ENCODE results near the gene ZFP36.
A peak's percentile ranks its signal among the peaks of the same experiment; 100 is the strongest.

The ZFP36 gene

DNA sequence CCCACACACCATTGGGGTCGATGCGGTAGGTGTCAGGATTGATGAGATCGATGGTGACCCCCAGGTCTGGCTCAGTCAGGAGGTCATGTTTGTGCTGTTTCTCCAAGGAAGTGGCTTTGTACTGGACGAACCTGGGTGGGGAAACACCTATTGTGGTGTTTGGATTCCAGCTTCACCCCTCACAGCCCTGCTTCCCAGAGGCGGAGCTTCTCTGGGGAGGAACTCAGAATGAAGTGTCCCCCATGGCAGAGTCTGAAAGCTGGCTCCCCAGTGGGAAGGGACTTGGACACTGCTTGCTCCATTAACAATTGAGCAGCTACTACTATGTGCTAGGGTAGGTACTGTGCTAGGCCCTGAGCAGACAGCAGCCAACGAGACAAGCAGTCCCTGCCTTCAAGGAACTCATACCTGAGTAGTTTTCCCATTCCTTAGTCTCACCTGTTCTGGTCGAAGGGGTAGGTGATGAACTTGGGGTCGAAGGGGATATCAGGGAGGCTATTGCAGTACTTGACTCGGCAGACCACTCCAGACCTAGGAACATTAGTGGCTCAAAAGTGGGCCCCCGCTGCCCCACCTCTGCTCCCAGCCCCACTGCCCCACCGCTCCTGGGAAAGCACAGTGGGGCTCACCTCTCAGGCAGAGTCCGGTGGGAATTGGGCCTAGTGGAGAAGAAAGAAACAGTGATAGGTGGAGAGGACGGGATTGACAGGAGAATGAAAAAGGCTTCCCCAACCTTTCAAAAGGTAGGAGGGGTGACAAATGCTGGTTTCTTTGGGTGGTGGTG lies 16.8 kb upstream of the ZFP36 start:
- peak overlapping the region; percentile 86 for H3K9ac ChIP-seq (ENCODE audit: low read depth, low read length)
- peaks cover 66% of the 10 kb centered on the region for H3K36me3 ChIP-seq (ENCODE audit: insufficient read depth, low read depth, low read length)
- no peaks in the 10 kb centered on the region for H3K27me3 ChIP-seq (ENCODE audit: insufficient read depth, low read length)
- peaks cover 9% of the 10 kb centered on the region for H3K4me1 ChIP-seq (ENCODE audit: insufficient read depth, low read length)
- peak overlapping the region; percentile 54 for H3K27ac ChIP-seq (ENCODE audit: low read length)
- H3K4me3 ChIP-seq (ENCODE audit: low read length), result peak overlapping the region; percentile 80
- no peaks in the 10 kb centered on the region for H3K9me3 ChIP-seq (ENCODE audit: insufficient read depth, low read depth, low read length)

DNA sequence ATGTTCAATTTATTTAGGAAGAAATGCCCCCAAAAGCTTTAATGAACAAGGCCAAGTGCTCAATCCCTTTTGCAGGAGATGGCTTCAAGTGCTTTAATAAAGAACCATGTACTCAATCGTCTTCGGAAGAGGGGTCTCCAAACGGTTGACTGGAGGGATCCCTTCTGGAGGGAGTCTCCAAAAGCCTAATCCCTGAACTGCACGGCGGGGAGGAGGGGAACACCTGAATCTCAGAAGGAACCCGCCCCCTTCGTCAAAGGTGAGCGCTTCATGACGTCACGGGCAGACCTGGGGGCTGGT lies 16.2 kb upstream of the ZFP36 start:
- Histone ChIP-seq H3K4me1 (ENCODE audit: insufficient read depth, low read length) (peaks cover 9% of the 10 kb centered on the region), H3K9ac (ENCODE audit: low read depth, low read length) (peak overlapping the region; percentile 86), H3K27me3 (ENCODE audit: insufficient read depth, low read length) (no peaks in the 10 kb centered on the region), H3K4me3 (ENCODE audit: low read length) (peak overlapping the region; percentile 80), H3K27ac (ENCODE audit: low read length) (peak overlapping the region; percentile 54), H3K9me3 (ENCODE audit: insufficient read depth, low read depth, low read length) (no peaks in the 10 kb centered on the region), H3K36me3 (ENCODE audit: insufficient read depth, low read depth, low read length) (peaks cover 66% of the 10 kb centered on the region)

DNA sequence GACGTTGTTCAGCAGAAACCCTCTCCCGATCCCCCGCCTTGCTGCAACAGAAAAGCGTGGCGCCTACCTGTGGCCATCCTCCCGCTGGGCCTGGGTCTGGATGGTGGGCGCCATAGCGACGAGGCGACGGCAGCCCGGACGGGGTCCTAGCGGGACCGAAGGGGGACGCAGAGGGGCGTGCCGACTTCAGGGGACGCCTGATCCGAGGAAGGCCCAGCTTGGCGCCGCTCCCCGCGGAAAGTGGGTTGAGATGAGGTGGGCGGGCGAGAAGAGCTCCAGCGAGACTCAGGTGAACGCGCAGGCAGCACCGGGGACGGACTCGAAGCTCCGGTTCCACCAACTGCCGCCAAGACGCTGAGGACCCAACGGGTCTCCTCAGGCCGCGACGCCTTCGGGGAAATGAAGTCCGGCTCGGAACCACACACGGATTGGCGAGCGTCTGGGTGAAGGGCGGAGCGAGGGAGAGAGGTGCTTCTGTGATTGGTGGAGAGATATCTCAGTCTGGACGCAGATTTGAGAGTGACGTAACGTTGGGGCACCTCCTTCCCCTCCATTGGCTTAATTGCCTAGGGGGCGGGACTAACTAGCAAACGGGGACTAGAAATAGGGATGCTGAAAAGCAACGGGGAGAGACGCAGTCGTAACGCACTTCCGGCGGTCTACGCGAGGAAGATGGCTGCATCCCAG lies 15.8 kb upstream of the ZFP36 start, which contains the start of the genes MED29 and PAF1:
TSS of gene MED29 (plus strand) at position 628 of the 687 bp plus-strand sequence. CDS start at position 673, 45 bp downstream.
TSS of gene PAF1 (minus strand) at position 356 of the 687 bp plus-strand sequence. CDS start at position 114, 242 bp downstream.
- H3K27me3 ChIP-seq (ENCODE audit: insufficient read depth, low read length), result no peaks in the 10 kb centered on the region
- peak within 1 kb of the TSS; percentile 92 for H3K9ac ChIP-seq (ENCODE audit: low read depth, low read length)
- H3K4me3 ChIP-seq (ENCODE audit: low read length), result peak within 1 kb of the TSS; percentile 98
- H3K4me1 ChIP-seq (ENCODE audit: insufficient read depth, low read length), result peaks cover 9% of the 10 kb centered on the region
- H3K27ac ChIP-seq (ENCODE audit: low read length), result peak within 1 kb of the TSS; percentile 54
- no peaks in the 10 kb centered on the region for H3K9me3 ChIP-seq (ENCODE audit: insufficient read depth, low read depth, low read length)
- H3K36me3 ChIP-seq (ENCODE audit: insufficient read depth, low read depth, low read length), result peaks cover 61% of the 10 kb centered on the region

DNA sequence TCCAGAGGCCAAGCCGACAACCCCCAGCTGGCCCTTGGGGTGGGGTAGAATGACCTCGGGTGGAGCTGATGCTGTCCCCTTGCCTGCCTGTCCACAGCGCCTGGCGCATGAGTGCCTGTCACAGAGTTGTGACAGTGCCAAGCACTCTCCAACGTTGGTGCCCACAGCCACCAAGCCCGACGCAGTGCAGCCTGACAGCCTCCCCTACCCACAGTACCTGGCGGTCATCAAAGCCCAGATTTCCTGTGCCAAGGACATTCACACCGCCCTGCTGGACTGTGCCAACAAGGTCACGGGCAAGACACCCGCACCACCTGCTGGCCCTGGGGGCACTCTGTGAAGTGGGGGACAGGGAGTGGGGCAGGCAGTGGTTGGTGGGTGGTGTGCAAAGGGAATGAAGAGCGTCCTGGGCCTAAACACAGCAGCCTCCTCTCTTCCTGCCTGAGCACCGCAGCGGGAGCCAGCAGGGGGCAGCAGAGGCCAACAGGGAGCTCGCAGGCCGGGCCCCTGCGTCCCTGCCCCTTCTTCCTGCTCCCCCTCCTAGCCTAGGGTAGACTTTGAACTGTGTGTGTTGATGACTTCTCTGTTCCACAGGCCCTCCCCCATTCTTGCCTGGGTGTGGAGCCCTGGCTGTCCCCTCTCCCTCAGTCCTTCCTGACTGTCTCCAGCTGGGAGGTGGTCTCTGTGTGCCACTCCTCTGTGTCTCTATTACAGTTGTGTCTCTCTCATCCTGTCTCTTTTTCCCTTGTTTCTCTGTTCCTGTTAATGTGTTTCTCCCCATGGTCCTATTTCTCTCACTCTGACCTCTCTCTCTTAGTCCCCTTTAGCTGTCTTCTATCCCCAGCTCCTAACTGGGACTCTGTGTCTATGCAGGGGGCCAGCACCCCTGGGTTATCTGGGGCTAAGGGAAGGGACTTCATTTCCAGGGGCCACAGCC lies 9.0 kb upstream of the ZFP36 start:
- no peak overlapping the region for H3K27ac ChIP-seq (ENCODE audit: low read length)
- no peaks in the 10 kb centered on the region for H3K9me3 ChIP-seq (ENCODE audit: insufficient read depth, low read depth, low read length)
- no peak overlapping the region for H3K4me3 ChIP-seq (ENCODE audit: low read length)
- 0 out of 2 replicates have a peak overlapping the region, but pooled peaks have one; percentile 24 for H3K9ac ChIP-seq (ENCODE audit: low read depth, low read length)
- H3K36me3 ChIP-seq (ENCODE audit: insufficient read depth, low read depth, low read length), result peaks cover 19% of the 10 kb centered on the region
- H3K27me3 ChIP-seq (ENCODE audit: insufficient read depth, low read length), result no peaks in the 10 kb centered on the region
- H3K4me1 ChIP-seq (ENCODE audit: insufficient read depth, low read length), result peaks cover 11% of the 10 kb centered on the region; the same call in 1 of the 2 replicates

DNA sequence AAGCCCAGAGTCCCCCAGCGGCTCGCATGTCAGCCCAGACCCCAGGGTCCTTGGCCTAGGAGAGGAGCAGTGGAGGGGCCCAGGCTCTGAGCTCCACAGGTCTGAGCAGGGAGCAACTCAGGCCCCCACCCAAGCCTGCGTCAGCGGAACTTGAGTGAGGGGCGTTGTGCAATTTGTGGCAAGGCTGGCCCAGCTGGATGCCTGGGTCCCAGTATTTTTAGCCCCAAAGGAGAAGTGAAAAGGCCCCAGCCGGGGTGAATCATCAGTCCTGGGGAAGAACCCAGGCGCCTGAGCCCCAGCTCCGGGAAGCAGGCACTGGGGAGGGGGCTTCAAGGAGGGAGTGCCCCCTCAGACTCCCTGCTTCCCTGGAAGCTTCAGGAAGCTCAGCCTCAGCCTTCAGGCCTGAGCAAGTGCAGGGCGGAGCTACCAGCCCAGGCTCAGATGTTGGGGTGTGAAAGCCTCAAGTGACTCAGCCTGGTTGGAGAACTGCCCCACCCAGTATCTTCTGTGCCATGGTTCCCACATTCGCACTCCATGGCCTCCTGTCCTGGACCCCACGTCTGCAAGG lies 8.3 kb upstream of the ZFP36 start:
- no peaks in the 10 kb centered on the region for H3K27me3 ChIP-seq (ENCODE audit: insufficient read depth, low read length)
- 0 out of 2 replicates have a peak overlapping the region, but pooled peaks have one; percentile 24 for H3K9ac ChIP-seq (ENCODE audit: low read depth, low read length)
- peaks cover 11% of the 10 kb centered on the region; the same call in 1 of the 2 replicates for H3K4me1 ChIP-seq (ENCODE audit: insufficient read depth, low read length)

DNA sequence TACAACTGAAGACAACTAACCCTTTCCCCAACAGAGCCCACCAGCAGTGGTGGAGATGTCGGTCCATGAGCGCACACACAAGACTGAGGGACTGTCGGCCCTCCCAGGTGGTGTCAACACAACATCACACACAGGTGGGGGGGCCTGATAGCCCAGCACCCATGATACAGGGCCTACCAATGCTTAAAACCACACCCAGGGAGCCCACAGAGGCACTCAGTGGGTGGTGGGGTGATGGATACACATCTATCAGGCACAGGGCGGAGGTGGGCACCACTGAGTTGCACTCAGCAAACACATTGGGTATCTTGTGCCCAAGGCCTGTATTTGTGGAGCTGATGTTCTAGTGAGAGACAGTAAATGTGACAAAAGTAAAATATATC lies 7.0 kb upstream of the ZFP36 start:
- H3K4me3 ChIP-seq (ENCODE audit: low read length), result no peak overlapping the region
- H3K27ac ChIP-seq (ENCODE audit: low read length), result no peak overlapping the region
- H3K9ac ChIP-seq (ENCODE audit: low read depth, low read length), result no peak overlapping the region
- no peaks in the 10 kb centered on the region for H3K27me3 ChIP-seq (ENCODE audit: insufficient read depth, low read length)
- peaks cover 11% of the 10 kb centered on the region; the same call in 1 of the 2 replicates for H3K4me1 ChIP-seq (ENCODE audit: insufficient read depth, low read length)
- peaks cover 7% of the 10 kb centered on the region; the same call in 1 of the 2 replicates for H3K36me3 ChIP-seq (ENCODE audit: insufficient read depth, low read depth, low read length)
- H3K9me3 ChIP-seq (ENCODE audit: insufficient read depth, low read depth, low read length), result no peaks in the 10 kb centered on the region

More for the DNA sequence above, 8.3 kb upstream of the ZFP36 start:
- Histone ChIP-seq H3K4me3 (ENCODE audit: low read length) (no peak overlapping the region), H3K36me3 (ENCODE audit: insufficient read depth, low read depth, low read length) (peaks cover 16% of the 10 kb centered on the region), H3K9me3 (ENCODE audit: insufficient read depth, low read depth, low read length) (no peaks in the 10 kb centered on the region), H3K27ac (ENCODE audit: low read length) (no peak overlapping the region)

DNA sequence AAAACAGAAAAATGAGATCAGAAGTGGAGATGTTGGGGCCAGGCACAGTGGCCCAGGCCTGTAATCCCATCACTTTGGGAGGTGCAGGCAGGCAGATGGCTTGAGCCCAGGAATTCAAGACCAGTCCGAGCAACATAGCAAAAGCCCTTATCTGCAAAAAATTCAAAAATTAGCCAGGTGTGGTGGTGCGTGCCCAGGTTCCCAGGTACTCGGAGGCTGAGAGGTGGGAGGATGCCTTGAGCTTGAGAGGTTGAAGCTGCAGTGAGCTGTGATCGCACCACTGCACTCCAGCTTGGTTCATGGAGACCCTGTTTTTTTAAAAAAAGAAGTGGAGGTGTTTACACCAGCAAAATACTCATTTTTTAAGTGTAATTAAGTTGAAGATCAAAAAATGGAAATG lies 6.6 kb upstream of the ZFP36 start:
- Histone ChIP-seq H3K4me1 (ENCODE audit: insufficient read depth, low read length) (peaks cover 13% of the 10 kb centered on the region; the same call in 1 of the 2 replicates), H3K36me3 (ENCODE audit: insufficient read depth, low read depth, low read length) (peaks cover 4% of the 10 kb centered on the region; the same call in 1 of the 2 replicates), H3K9me3 (ENCODE audit: insufficient read depth, low read depth, low read length) (no peaks in the 10 kb centered on the region), H3K27me3 (ENCODE audit: insufficient read depth, low read length) (no peaks in the 10 kb centered on the region), H3K9ac (ENCODE audit: low read depth, low read length) (no peak overlapping the region), H3K27ac (ENCODE audit: low read length) (no peak overlapping the region), H3K4me3 (ENCODE audit: low read length) (no peak overlapping the region)

DNA sequence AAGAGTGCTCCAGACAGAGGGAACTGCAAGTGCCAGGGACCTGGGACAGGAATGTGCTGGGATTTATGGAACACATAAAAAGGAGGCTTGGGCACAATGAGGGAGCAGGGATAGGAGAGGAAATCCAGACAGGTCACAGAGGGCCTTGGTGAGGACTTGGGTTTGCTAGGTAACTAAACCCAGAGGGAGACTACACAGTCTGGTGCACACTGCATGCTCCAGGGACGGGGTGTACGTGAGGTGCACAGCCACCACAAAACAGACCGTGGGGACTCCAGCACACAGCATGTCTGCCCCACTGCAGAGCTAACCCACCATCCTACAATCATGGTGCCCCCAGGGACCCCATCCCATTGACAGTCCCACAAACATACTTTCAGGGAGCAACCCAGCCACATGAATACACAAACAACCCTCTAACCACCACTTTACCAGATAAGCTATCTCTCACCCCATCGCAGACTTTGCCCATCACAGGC lies 5.5 kb upstream of the ZFP36 start:
- H3K27me3 ChIP-seq (ENCODE audit: insufficient read depth, low read length), result no peaks in the 10 kb centered on the region
- H3K4me1 ChIP-seq (ENCODE audit: insufficient read depth, low read length), result peaks cover 23% of the 10 kb centered on the region; the same call in 1 of the 2 replicates
- peak overlapping the region; percentile 43 for H3K27ac ChIP-seq (ENCODE audit: low read length)
- H3K9me3 ChIP-seq (ENCODE audit: insufficient read depth, low read depth, low read length), result no peaks in the 10 kb centered on the region
- no peaks in the 10 kb centered on the region for H3K36me3 ChIP-seq (ENCODE audit: insufficient read depth, low read depth, low read length)
- no peak overlapping the region for H3K4me3 ChIP-seq (ENCODE audit: low read length)
- peak overlapping the region; percentile 90; the same call in 1 of the 2 replicates for H3K9ac ChIP-seq (ENCODE audit: low read depth, low read length)

DNA sequence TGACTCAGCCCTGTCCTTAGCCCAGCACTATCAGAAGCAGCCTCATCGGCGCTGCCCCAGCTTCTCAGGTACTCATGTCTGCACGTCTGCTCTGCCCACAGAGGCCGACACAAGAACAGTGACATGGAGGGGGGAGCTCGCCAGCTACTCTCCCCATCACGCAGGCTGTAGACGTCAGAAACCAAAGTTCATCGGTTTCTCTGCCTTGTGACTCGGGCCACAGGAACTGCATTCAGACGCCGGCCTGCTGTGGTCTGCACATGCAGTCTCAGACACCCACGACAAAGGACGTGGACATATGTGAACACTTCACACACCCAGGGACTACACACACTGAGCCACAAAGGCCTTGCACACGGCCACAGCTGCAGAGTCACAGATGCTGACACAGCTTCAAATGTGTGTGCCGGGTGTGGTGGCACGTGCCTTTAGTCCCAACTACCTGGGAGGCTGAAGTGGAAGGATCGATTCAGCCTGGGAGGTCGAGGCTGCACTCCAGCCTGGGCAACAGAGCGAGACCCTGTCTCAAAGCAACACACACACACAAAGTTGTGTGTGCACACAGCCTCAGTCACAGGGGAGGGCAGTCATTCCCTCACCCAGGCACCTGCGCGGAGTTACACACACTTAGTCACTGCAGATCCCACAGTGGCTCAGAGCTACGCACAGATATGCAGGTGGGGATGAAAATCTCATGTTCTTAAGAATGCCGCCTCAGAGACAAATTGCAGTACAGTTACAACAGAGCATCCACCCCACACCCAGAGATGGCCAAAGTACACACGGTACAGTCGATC lies 4.9 kb upstream of the ZFP36 start:
- Histone ChIP-seq H3K4me1 (ENCODE audit: insufficient read depth, low read length) (peaks cover 25% of the 10 kb centered on the region; the same call in 1 of the 2 replicates), H3K27me3 (ENCODE audit: insufficient read depth, low read length) (no peaks in the 10 kb centered on the region), H3K9ac (ENCODE audit: low read depth, low read length) (peak overlapping the region; percentile 90; the same call in 1 of the 2 replicates), H3K36me3 (ENCODE audit: insufficient read depth, low read depth, low read length) (no peaks in the 10 kb centered on the region), H3K9me3 (ENCODE audit: insufficient read depth, low read depth, low read length) (no peaks in the 10 kb centered on the region), H3K27ac (ENCODE audit: low read length) (peak overlapping the region; percentile 43), H3K4me3 (ENCODE audit: low read length) (peak overlapping the region; percentile 66)
